Measurements from ENCODE around the gene LYST.
"Not testable (repeated sequence)": the region's sequence is repeated elsewhere in the genome, so short reads cannot be mapped to it uniquely, and the experiment has no call there.

LYST gene

GRCh38 chr1:235754186-235754585 is 112.5 kb downstream of the LYST start:
- DNase-seq, result not testable (repeated sequence)

GRCh38 chr1:235749755-235750300 is 116.9 kb downstream of the LYST start:
- DNase-seq, result no peak

- DNase-seq, result no peak
Measured at GRCh38 chr1:235748747-235749146, 118.0 kb downstream of the LYST start.

- DNase-seq, result no peak
Measured at GRCh38 chr1:235746245-235746644, 120.5 kb downstream of the LYST start.

GRCh38 chr1:235745503-235746136 is 121.1 kb downstream of the LYST start:
- no peak for DNase-seq

GRCh38 chr1:235742914-235743599 is 123.6 kb downstream of the LYST start:
- DNase-seq, result no peak

- no peak for DNase-seq
Measured at GRCh38 chr1:235741294-235741693, 125.4 kb downstream of the LYST start.

- DNase-seq, result no peak
Measured at GRCh38 chr1:235739631-235740030, 127.1 kb downstream of the LYST start.

- DNase-seq, result no peak
Measured at GRCh38 chr1:235739124-235739523, 127.6 kb downstream of the LYST start.

GRCh38 chr1:235737751-235738150 is 129.0 kb downstream of the LYST start:
- DNase-seq, result no peak

GRCh38 chr1:235736263-235736662 is 130.4 kb downstream of the LYST start:
- DNase-seq, result no peak

GRCh38 chr1:235735621-235736020 is 131.1 kb downstream of the LYST start:
- DNase-seq, result no peak

GRCh38 chr1:235734335-235734734 is 132.4 kb downstream of the LYST start:
- no peak for DNase-seq

GRCh38 chr1:235730007-235730406 is 136.7 kb downstream of the LYST start:
- DNase-seq, result no peak

GRCh38 chr1:235726557-235726956 is 140.1 kb downstream of the LYST start:
- DNase-seq, result no peak

GRCh38 chr1:235725434-235725833 is 141.3 kb downstream of the LYST start:
- DNase-seq, result no peak

- DNase-seq, result no peak
Measured at GRCh38 chr1:235724730-235725129, 142.0 kb downstream of the LYST start.

GRCh38 chr1:235722858-235723257 is 143.8 kb downstream of the LYST start:
- DNase-seq, result no peak

- DNase-seq, result no peak
Measured at GRCh38 chr1:235721982-235722381, 144.7 kb downstream of the LYST start.

- no peak for DNase-seq
Measured at GRCh38 chr1:235720544-235720943, 146.2 kb downstream of the LYST start.

- DNase-seq, result no peak
Measured at GRCh38 chr1:235714205-235714897, 152.4 kb downstream of the LYST start.

- no peak for DNase-seq
Measured at GRCh38 chr1:235712812-235713211, 153.9 kb downstream of the LYST start.

GRCh38 chr1:235710687-235711086 is 156.0 kb downstream of the LYST start:
- DNase-seq, result no peak

GRCh38 chr1:235709018-235709417 is 157.7 kb downstream of the LYST start:
- DNase-seq, result no peak

Measured in right forelimb (tissue), 1 donor.